ENCODE data around the gene PDIA6. TPM values are rescaled to one million over a fixed set of nuclear protein-coding genes. Genes with fewer than 3 reads are reported as not detected.

Gene PDIA6
- total and polyA plus RNA-seq, 2 experiments from 2014 or later: 214 to 548 TPM

DNA sequence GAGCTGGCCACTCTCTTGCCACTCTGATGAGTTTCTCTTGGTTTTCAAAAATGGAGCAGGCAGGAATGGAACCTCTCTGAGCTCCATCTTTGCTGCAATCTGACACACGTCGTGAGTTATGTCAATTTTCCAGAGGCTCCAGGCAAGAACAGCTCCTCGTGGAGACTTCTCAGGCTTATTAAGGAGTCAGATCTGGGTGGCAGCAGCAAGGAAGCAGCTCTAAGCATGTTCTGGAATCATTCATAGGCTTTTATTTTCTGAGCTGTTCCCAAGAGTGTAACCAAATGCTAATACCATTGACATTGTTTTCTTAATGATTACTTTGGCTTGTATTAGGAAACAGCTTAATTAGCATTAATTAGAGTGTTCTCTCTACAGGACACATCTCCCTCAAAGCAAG is 26.1 kb upstream of the PDIA6 start:
- H3K9me3 ChIP-seq (ENCODE audit: low read depth): no peaks in the 10 kb centered on the region
- H3K27ac ChIP-seq: no peak overlapping the region
- DNase-seq (ENCODE audit: low read depth in 1 of 2, low spot score in 1 of 2): no peak
- H3K4me1 ChIP-seq (ENCODE audit: low read depth): peaks cover 9% of the 10 kb centered on the region
- H3K27me3 ChIP-seq: no peaks in the 10 kb centered on the region
- no peak for TF ChIP-seq CTCF (IDR thresholded peaks at IDR 0.05; ENCODE audit: low read depth, low read length)
- H3K4me3 ChIP-seq: no peak overlapping the region
- no peaks in the 10 kb centered on the region for H3K36me3 ChIP-seq

GRCh38 chr2:10837298-10838266 is 25.0 kb upstream of the PDIA6 start:
- no peaks in the 10 kb centered on the region for H3K9me3 ChIP-seq (ENCODE audit: low read depth)
- peaks cover 11% of the 10 kb centered on the region for H3K4me1 ChIP-seq (ENCODE audit: low read depth)
- TF ChIP-seq CTCF (IDR thresholded peaks at IDR 0.05; ENCODE audit: low read depth, low read length): no peak
- no peak overlapping the region for H3K4me3 ChIP-seq
- no peak for DNase-seq (ENCODE audit: low read depth in 1 of 2, low spot score in 1 of 2)
- H3K27ac ChIP-seq: no peak overlapping the region
- no peaks in the 10 kb centered on the region for H3K27me3 ChIP-seq
- H3K36me3 ChIP-seq: no peaks in the 10 kb centered on the region

DNA sequence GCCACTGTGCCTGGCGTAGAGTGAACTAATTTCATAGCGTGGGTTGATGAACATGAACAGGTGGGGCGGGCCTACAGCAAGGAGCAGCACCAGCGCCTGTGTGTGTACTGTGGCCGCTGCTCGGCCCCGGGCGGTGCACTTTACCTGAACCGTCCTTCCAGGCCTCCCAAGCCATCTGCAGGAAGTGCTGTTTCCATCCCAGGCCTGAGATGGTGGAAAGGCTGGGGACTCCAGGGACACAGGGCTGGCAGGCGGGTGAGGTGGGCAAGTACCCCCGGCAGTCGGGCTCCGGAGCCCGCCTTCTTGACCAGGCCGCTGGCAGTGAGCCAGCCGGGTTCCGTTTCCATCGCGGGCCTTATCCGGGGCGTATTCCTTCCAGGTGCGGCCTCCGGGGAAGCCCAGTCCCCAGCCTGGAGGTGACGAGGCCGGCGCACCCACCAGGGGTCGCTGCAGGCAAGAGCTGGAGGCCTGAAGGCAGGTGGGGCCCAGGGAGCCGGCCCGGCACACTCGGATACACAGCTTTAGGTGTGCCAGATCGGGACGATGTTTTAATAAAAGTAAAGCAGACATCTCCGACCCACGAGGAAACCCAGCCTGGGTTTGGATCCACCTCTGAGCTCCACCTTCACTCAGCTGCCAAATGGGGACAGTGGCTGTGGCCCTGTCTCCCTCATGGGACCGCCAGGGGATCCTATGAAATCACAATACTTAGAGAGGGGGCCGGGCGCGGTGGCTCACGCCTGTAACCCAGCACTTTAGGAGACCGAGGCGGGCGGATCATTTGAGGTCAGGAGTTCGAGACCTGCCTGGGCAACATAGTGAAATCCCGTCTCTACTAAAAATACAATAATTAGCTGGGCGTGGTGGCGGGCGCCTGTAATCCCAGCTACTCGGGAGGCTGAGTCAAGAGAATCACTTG is 22.7 kb upstream of the PDIA6 start:
- no peak overlapping the region for H3K4me3 ChIP-seq
- peaks cover 3% of the 10 kb centered on the region for H3K27me3 ChIP-seq
- peak; percentile 50 to 72 for DNase-seq (ENCODE audit: low read depth in 1 of 2, low spot score in 1 of 2)

DNA sequence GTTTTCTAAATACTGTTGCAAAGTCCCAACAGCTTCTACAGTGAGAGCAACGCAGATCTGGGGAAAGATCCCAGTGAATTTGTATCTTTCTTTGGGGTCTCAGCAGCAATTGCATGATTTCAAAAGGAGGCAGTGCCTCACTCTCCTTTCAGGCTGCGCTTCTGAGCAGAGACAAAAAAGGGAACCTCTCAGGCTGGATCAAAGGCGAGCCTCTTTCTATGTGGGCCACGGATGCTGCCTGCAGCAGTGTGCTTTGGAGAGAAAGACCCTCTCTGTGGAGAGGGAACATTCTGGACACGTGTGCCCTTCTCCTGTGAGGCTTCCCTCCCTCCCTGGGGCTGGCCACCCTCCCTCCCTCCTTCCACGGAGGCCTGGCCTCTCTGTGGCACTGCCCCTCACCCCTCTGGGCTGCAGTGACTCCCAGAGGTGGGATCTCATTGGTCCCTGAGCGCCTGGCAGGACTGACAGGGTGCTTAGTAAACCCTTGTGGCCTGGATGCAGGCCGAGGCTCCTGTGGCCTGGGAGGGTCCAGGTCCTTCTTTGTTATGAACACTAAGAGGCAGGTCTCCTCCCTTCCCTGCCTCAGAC is 21.6 kb upstream of the PDIA6 start:
- no peak overlapping the region for H3K27ac ChIP-seq
- H3K36me3 ChIP-seq: no peaks in the 10 kb centered on the region
- H3K4me3 ChIP-seq: no peak overlapping the region
- no peak for TF ChIP-seq CTCF (IDR thresholded peaks at IDR 0.05; ENCODE audit: low read depth, low read length)
- peaks cover 11% of the 10 kb centered on the region for H3K4me1 ChIP-seq (ENCODE audit: low read depth)
- H3K9me3 ChIP-seq (ENCODE audit: low read depth): no peaks in the 10 kb centered on the region
- peaks cover 3% of the 10 kb centered on the region for H3K27me3 ChIP-seq
- no peak for DNase-seq (ENCODE audit: low read depth in 1 of 2, low spot score in 1 of 2)

More for the DNA sequence above, 22.7 kb upstream of the PDIA6 start:
- Histone ChIP-seq H3K4me1 (ENCODE audit: low read depth) (peaks cover 11% of the 10 kb centered on the region), H3K36me3 (no peaks in the 10 kb centered on the region), H3K9me3 (ENCODE audit: low read depth) (no peaks in the 10 kb centered on the region), H3K27ac (no peak overlapping the region)
- peak; percentile 90 for TF ChIP-seq CTCF (IDR thresholded peaks at IDR 0.05; ENCODE audit: low read depth, low read length)

DNA sequence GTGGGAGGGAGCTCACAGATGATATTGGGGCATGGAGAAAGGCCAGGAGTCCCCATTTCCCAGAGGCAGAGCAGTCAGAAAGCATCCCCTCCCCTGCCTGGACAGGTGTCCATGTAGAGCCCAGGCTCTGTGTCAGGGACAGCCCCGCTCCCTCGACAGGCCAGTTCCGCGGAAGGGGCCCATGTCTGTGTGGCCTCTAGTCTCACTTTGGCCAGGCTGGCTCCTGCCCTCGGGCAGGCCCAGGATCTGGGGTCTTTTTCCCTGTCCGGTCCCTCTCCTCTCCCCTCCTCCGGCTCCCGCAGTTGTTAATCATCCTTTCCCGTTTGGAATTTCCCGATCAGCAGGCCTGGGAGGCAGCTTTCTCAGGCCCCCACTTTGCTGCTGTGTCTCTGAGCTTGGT is 20.4 kb upstream of the PDIA6 start:
- H3K9me3 ChIP-seq (ENCODE audit: low read depth): no peaks in the 10 kb centered on the region

More for the DNA sequence above, 20.4 kb upstream of the PDIA6 start:
- Histone ChIP-seq H3K36me3 (no peaks in the 10 kb centered on the region), H3K27me3 (peaks cover 3% of the 10 kb centered on the region), H3K4me1 (ENCODE audit: low read depth) (peaks cover 11% of the 10 kb centered on the region), H3K4me3 (no peak overlapping the region), H3K27ac (no peak overlapping the region)
- no peak for DNase-seq (ENCODE audit: low read depth in 1 of 2, low spot score in 1 of 2)
- no peak for TF ChIP-seq CTCF (IDR thresholded peaks at IDR 0.05; ENCODE audit: low read depth, low read length)
